OCI-LY3 (cell line): ENCODE measurements around the gene TRIM27.

Source experiments
- EZH2phosphoT487 ChIP-seq: fragments of 200-600 bp; shearing (Covaris generic); IDR thresholded peaks from 2 replicates; pipeline ENCODE4 v1.6.1; 2018; ENCODE audit warnings: antibody characterized with exemption, mixed run types, low read depth
- TF ChIP-seq, protein P1 (sequence below): fragments of 200-600, 300-600 bp; sonication (generic); IDR thresholded peaks from 2 replicates; pipeline ENCODE4 v1.5.1; 2014; ENCODE audit warnings: antibody characterized with exemption, low read length, low read depth

DNA sequence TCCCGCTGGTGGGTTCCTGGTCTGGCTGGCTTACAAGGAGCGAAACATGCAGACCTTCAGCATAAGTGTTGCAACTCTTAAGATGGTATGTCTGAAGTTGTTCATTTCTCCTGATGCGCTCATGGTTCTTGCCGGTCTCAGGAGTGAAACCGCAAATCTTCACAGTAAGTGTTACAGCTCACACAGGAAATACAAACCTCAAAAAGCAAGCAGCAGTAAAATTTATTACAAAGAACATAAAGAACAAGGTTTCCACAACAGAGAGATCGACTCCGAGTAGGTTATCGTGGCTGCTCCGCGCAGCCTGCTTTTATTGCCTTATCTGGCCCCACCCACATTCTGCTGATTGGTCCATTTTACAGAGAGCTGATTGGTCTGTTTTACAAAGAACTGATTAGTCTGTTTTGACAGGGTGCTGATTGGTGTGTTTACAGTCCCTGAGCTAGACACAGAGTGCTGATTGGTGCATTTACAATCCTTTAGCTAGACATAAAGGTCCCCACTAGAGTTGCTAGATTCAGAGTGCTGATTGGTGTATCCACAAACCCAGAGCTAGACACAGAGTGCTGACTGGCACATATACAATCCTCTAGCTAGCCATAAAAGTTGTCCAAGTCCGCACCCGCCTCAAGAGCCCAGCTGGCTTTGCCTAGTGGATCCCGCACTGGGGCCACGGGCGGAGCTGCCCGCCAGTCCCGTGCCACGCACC is 39.2 kb downstream of the TRIM27 start:
- TF ChIP-seq, protein P1, sequence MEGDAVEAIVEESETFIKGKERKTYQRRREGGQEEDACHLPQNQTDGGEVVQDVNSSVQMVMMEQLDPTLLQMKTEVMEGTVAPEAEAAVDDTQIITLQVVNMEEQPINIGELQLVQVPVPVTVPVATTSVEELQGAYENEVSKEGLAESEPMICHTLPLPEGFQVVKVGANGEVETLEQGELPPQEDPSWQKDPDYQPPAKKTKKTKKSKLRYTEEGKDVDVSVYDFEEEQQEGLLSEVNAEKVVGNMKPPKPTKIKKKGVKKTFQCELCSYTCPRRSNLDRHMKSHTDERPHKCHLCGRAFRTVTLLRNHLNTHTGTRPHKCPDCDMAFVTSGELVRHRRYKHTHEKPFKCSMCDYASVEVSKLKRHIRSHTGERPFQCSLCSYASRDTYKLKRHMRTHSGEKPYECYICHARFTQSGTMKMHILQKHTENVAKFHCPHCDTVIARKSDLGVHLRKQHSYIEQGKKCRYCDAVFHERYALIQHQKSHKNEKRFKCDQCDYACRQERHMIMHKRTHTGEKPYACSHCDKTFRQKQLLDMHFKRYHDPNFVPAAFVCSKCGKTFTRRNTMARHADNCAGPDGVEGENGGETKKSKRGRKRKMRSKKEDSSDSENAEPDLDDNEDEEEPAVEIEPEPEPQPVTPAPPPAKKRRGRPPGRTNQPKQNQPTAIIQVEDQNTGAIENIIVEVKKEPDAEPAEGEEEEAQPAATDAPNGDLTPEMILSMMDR: no peak
- no peak for TF ChIP-seq EZH2phosphoT487
